Nephron (organoid): ENCODE data around the gene CDC34.
A peak's percentile ranks its signal among the peaks of the same experiment; 100 is the strongest.

Experiments
- H3K27ac Mint-ChIP-seq, 3 experiments: 2 replicates each; pipeline ENCODE4 v1.8.0; 2020; ENCODE audit warnings: mixed read lengths in 3 of 3, mild to moderate bottlenecking in 2 of 3, moderate library complexity in 1 of 3
- H3K27me3 Mint-ChIP-seq: 2 replicates; pipeline ENCODE4 v1.8.0; 2021; ENCODE audit warnings: low read depth, mild to moderate bottlenecking, moderate library complexity, mixed read lengths
- H3K36me3 Mint-ChIP-seq: 2 replicates; pipeline ENCODE4 v1.8.0; 2020; ENCODE audit warnings: low read depth, mixed read lengths
- H3K4me1 Mint-ChIP-seq: 2 replicates; pipeline ENCODE4 v1.8.0; 2020; ENCODE audit warnings: mixed read lengths
- H3K4me3 Mint-ChIP-seq, 3 experiments: 2 replicates each; pipeline ENCODE4 v1.8.0; 2020; ENCODE audit warnings: mild to moderate bottlenecking in 3 of 3, mixed read lengths in 3 of 3, moderate library complexity in 2 of 3
- H3K9me3 Mint-ChIP-seq: 2 replicates; pipeline ENCODE4 v1.8.0; 2020; ENCODE audit warnings: mixed read lengths
- TF ChIP-seq, protein P1 (sequence below), 3 experiments: fragments of 200-600 bp; sonication (generic); IDR thresholded peaks; one replicate each; pipeline ENCODE4 v1.5.0; 2021; ENCODE audit warnings: antibody characterized with exemption in 3 of 3; ENCODE audit not compliant: unreplicated experiment in 3 of 3

CDC34 gene

DNA sequence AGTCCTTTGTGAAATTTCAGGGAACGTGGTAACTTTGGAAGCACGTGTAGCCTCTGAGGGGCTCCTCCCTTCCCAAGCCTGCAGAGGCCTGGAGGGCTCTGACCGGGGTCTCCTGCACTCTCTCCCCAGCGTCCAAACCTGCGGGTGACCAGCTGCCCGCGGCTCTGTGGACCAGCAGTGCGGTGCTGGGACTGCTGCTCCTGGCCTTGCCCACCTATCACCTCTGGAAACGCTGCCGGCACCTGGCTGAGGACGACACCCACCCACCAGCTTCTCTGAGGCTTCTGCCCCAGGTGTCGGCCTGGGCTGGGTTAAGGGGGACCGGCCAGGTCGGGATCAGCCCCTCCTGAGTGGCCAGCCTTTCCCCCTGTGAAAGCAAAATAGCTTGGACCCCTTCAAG is 26.9 kb upstream of the CDC34 start:
- Mint-ChIP-seq H3K27me3 (peaks cover 24% of the 10 kb centered on the region), H3K27ac (no peak overlapping the region), H3K9me3 (no peaks in the 10 kb centered on the region), H3K4me1 (peaks cover 23% of the 10 kb centered on the region), H3K4me3 (no peak overlapping the region), H3K36me3 (peaks cover 9% of the 10 kb centered on the region)
- TF ChIP-seq, protein P1, sequence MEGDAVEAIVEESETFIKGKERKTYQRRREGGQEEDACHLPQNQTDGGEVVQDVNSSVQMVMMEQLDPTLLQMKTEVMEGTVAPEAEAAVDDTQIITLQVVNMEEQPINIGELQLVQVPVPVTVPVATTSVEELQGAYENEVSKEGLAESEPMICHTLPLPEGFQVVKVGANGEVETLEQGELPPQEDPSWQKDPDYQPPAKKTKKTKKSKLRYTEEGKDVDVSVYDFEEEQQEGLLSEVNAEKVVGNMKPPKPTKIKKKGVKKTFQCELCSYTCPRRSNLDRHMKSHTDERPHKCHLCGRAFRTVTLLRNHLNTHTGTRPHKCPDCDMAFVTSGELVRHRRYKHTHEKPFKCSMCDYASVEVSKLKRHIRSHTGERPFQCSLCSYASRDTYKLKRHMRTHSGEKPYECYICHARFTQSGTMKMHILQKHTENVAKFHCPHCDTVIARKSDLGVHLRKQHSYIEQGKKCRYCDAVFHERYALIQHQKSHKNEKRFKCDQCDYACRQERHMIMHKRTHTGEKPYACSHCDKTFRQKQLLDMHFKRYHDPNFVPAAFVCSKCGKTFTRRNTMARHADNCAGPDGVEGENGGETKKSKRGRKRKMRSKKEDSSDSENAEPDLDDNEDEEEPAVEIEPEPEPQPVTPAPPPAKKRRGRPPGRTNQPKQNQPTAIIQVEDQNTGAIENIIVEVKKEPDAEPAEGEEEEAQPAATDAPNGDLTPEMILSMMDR (IDR thresholded peaks at IDR 0.05; ENCODE audit: unreplicated experiment in 3 of 3), result no peak

DNA sequence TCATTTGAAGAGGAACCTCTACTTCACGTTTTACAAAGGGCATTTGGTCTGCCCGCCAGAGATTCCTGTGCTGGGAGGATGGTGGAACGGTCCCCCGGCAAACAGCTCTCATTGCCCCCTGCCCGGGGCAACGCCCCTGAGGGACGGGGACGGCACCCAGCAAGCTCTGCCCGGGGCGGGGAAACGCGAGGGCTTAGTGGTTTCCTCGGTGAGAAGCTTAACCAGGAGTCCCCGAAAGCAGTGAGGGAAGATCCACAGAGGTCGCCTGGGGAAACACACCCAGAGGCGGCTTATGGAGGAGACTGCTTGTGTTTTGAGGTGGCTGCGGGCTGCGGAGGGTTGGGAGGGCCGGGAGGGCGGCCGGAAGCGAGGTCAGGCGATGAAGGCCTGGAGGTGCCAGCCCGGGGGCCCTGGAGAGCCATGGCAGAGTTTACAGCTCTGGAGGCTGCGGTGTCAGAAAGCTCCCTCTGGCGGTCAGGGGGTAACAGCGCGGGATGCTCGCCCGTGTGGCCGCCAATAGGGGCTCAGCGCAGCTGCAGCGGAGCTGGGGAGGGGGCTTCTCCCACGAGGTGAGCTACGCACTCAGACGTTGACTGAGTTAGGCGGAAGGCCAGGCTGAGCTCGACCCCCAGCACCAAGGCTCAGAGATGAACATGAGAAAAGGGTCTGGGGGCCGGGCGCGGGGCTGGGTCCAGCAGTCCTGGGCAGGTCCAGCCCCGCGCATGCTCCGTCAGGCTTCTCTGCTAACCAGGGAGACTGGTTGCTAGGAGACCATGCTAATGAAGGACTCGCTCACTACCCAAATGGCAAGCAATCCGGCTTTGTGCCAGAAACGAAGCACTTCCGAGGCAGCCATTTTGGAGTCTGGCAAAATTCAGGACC is 24.9 kb upstream of the CDC34 start:
- TF ChIP-seq, protein P1 (IDR thresholded peaks at IDR 0.05; ENCODE audit: unreplicated experiment in 3 of 3), result peak; percentile 98 to 99 (median 98)
- Mint-ChIP-seq H3K4me3 (peak overlapping the region; percentile 84 to 93 (median 88)), H3K9me3 (no peaks in the 10 kb centered on the region), H3K4me1 (peaks cover 36% of the 10 kb centered on the region), H3K36me3 (peaks cover 9% of the 10 kb centered on the region), H3K27me3 (peaks cover 12% of the 10 kb centered on the region), H3K27ac (peak overlapping the region; percentile 97 to 98 (median 97))

GRCh38 chr19:507286-508203 is 24.0 kb upstream of the CDC34 start, which contains the start of gene TPGS1:
Gene TPGS1, plus strand, starts transcription at chr19:507497. Its CDS starts 10 bp downstream, at chr19:507507.
- TF ChIP-seq, protein P1 (IDR thresholded peaks at IDR 0.05; ENCODE audit: unreplicated experiment in 3 of 3), result no peak

GRCh38 chr19:508204-509150 is 23.1 kb upstream of the CDC34 start:
- peak overlapping the region; percentile 84 to 93 (median 88) for H3K4me3 Mint-ChIP-seq
- peaks cover 1% of the 10 kb centered on the region for H3K27me3 Mint-ChIP-seq
- peaks cover 41% of the 10 kb centered on the region for H3K4me1 Mint-ChIP-seq
- TF ChIP-seq, protein P1 (IDR thresholded peaks at IDR 0.05; ENCODE audit: unreplicated experiment in 3 of 3), result no peak
- peak overlapping the region; percentile 62 to 95 (median 71) for H3K27ac Mint-ChIP-seq
- no peaks in the 10 kb centered on the region for H3K9me3 Mint-ChIP-seq
- peaks cover 9% of the 10 kb centered on the region for H3K36me3 Mint-ChIP-seq

More at GRCh38 chr19:507286-508203, 24.0 kb upstream of the CDC34 start, which contains the start of gene TPGS1:
- H3K4me1 Mint-ChIP-seq, result peaks cover 36% of the 10 kb centered on the region
- H3K27me3 Mint-ChIP-seq, result peaks cover 5% of the 10 kb centered on the region
- no peaks in the 10 kb centered on the region for H3K9me3 Mint-ChIP-seq
- peak within 1 kb of the TSS; percentile 97 to 98 (median 97) for H3K27ac Mint-ChIP-seq
- peaks cover 9% of the 10 kb centered on the region for H3K36me3 Mint-ChIP-seq
- peak within 1 kb of the TSS; percentile 84 to 93 (median 88) for H3K4me3 Mint-ChIP-seq

DNA sequence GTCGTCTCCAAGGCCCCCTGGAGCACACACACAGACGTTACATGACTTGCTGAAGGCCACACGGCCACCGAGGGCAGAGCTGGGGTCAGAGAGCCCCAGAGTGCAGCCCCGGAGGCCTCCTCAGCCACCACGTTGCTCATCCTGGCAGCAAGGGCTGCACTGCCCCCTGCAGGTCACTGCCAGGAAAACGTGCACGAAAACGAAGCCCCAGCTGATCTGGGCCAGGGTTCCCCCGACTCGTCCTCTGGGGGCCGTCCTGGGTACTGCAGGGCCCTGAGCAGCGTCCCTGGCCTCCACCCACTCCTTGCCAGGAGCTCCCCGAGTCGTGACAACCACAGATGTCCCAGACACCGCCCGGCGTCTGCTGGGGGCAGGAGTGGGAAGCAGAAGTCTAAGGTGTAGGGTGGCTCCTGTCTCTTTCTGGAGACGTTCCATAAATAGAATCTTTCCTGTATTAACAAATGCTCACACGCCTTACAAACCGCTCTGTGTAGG is 20.9 kb upstream of the CDC34 start:
- Mint-ChIP-seq H3K36me3 (peaks cover 14% of the 10 kb centered on the region), H3K4me1 (peaks cover 44% of the 10 kb centered on the region), H3K9me3 (no peaks in the 10 kb centered on the region), H3K27me3 (peaks cover 4% of the 10 kb centered on the region), H3K4me3 (peak overlapping the region; percentile 62 to 84 (median 83)), H3K27ac (peak overlapping the region; percentile 79 to 96 (median 93))
- TF ChIP-seq, protein P1 (IDR thresholded peaks at IDR 0.05; ENCODE audit: unreplicated experiment in 3 of 3), result peak; percentile 98 to 99 (median 99)
